Activated CD8-positive, alpha-beta T cell treated with anti-CD3 and anti-CD28 coated beads for 36 hours (primary cell): ENCODE data around the gene PNPLA5. TPM values are rescaled to one million over a fixed set of nuclear protein-coding genes. Genes with fewer than 3 reads are reported as not detected.

Experiments used
- ATAC-seq: fragments of 200-7000 bp; cut with Tn5 transposase; one replicate; pipeline ENCODE4 v1.10.0; 2021; ENCODE audit warnings: mild to moderate bottlenecking, moderate library complexity
- CTCF ChIA-PET: fragments of 350-600 bp; sonication (Branson Sonifier 250); formaldehyde crosslinking; loops from one replicate; lab custom pipeline; 2021; ENCODE audit warnings: antibody characterized with exemption; lab: Charles Lee
- POLR2A ChIA-PET: fragments of 350-600 bp; sonication (Branson Sonifier 250); formaldehyde crosslinking; loops from one replicate; lab custom pipeline; 2021; ENCODE audit warnings: antibody characterized with exemption; lab: Charles Lee
- DNase-seq: peaks from one replicate; pipeline ENCODE4 v3.0.0-alpha.2; 2020
- H3K27ac Mint-ChIP-seq: one replicate; pipeline ENCODE4 v1.8.0; 2021; ENCODE audit warnings: mild to moderate bottlenecking, mixed read lengths
- H3K27me3 Mint-ChIP-seq: one replicate; pipeline ENCODE4 v1.8.0; 2021; ENCODE audit warnings: mixed read lengths
- H3K36me3 Mint-ChIP-seq: one replicate; pipeline ENCODE4 v1.8.0; 2021; ENCODE audit warnings: low read depth, mixed read lengths
- H3K4me1 Mint-ChIP-seq: one replicate; pipeline ENCODE4 v1.8.0; 2021; ENCODE audit warnings: low read depth, mixed read lengths
- H3K4me3 Mint-ChIP-seq: one replicate; pipeline ENCODE4 v1.8.0; 2021; ENCODE audit warnings: mild to moderate bottlenecking, moderate library complexity, mixed read lengths
- H3K9me3 Mint-ChIP-seq: one replicate; pipeline ENCODE4 v1.8.0; 2021; ENCODE audit warnings: mixed read lengths
- intact Hi-C: fragments of 100-400 bp; cut with micrococcal nuclease; formaldehyde crosslinking; loops from one replicate; pipeline ENCODE4 v1.10.0; 2022
- total RNA-seq, 2 experiments: library from RNA; stranded (reverse); gene quantifications; one replicate each; pipeline ENCODE4 v1.2.3, GENCODE V29; 2021
- TF ChIP-seq, protein P1 (sequence below): fragments of 200-600 bp; IDR thresholded peaks from one replicate; pipeline ENCODE4 v1.8.0; 2022; ENCODE audit warnings: antibody characterized with exemption, mild to moderate bottlenecking

PNPLA5 gene
- total RNA-seq, 2 experiments from 2014 or later: not detected

DNA sequence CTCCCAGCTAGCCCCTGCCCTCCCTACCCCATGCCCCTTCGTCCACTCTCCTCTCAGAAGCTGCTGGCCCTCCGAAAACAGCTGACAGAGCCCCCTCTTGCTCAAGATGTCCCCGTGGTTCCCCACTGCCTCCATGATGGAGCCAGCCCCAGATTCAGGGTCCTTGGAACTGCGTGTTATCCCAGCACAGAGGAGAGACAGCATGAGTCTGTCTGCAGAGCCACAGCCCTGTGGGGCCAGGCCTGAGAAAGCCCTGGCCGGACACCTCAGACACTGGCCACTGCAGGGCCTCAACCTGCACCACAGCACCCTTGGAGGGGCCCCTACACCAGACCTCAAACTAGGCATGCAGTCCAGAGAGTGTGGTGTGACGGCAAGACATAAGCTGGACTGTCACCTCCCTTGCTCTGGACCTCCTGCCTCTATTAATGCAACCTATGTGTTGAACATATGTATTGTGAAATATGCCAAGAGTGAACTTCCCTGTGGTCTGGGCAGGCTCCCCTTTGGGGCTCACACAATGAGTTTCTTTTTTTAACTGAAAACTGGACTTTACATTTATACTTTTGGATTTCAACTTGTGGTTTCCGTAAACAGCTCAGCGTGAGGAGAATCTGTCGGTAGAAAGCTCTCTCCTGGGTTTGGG is 9.6 kb downstream of the PNPLA5 start:
- Mint-ChIP-seq H3K9me3 (no peaks in the 10 kb centered on the region), H3K27ac (no peak overlapping the region), H3K4me3 (no peak overlapping the region), H3K4me1 (no peaks in the 10 kb centered on the region), H3K36me3 (no peaks in the 10 kb centered on the region), H3K27me3 (peaks cover 8% of the 10 kb centered on the region)
- intact Hi-C loops: no loop called here
- ATAC-seq (no peak), DNase-seq (no peak)
- TF ChIP-seq, protein P1, sequence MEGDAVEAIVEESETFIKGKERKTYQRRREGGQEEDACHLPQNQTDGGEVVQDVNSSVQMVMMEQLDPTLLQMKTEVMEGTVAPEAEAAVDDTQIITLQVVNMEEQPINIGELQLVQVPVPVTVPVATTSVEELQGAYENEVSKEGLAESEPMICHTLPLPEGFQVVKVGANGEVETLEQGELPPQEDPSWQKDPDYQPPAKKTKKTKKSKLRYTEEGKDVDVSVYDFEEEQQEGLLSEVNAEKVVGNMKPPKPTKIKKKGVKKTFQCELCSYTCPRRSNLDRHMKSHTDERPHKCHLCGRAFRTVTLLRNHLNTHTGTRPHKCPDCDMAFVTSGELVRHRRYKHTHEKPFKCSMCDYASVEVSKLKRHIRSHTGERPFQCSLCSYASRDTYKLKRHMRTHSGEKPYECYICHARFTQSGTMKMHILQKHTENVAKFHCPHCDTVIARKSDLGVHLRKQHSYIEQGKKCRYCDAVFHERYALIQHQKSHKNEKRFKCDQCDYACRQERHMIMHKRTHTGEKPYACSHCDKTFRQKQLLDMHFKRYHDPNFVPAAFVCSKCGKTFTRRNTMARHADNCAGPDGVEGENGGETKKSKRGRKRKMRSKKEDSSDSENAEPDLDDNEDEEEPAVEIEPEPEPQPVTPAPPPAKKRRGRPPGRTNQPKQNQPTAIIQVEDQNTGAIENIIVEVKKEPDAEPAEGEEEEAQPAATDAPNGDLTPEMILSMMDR: no peak
- POLR2A ChIA-PET: no interaction called here
- CTCF ChIA-PET: interaction anchor here (0.8 to 2.3 kb wide), 27 partner anchors 8 to 744 kb away, joined by 3 to 33 read pairs (median 4); partner anchors contain the start of genes EFCAB6 and PNPLA3

DNA sequence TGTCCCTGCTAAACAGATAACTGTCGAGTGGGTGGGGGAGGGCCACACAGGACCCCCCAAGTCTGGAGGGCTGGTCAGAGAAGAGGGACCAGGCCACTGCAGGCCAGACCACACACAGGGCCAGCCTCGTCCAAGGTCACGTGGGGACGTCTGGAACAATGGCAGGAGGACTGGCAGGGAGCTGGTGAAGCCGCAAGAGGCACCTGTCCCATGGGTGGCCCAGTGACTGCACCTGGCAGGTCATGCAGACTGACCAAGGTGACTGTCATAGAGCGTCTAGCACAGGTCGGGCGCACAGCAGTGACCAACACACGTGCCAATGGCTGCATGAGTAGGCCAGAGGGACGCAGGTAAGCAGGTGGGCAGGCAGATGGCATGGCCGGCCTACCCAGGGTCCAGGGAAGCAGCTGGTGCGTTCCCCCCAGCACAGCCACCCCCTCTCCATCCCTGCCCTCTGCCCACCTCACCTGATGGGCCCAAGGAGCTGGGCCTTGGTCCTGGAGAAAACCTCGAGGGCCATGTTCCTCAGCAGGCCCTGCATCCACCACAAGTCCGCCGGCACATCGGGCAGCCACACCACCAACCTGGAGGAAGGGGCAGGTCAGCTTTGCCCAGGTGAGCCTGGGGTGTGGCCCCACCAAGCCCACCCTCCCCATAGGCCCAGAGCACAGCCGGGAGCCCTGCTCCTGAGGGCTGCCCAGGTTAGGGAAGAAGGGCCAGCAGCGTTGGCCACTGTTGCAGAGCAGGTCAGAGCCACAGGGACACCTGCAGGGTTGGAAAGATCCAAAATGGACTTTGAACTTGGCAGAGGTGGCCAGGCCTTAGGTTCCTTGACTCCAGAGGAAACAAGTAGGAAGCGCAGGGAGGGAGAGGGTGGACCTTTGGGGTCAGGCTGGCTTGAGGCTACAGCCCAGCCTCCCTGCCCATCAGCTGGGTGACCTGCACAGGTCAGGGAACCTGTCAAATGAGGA is 10.4 kb downstream of the PNPLA5 start:
- H3K4me3 Mint-ChIP-seq: no peak overlapping the region
- H3K36me3 Mint-ChIP-seq: no peaks in the 10 kb centered on the region
- no peak for DNase-seq
- peaks cover 6% of the 10 kb centered on the region for H3K27me3 Mint-ChIP-seq
- no peak for ATAC-seq
- POLR2A ChIA-PET: no interaction called here
- no peaks in the 10 kb centered on the region for H3K9me3 Mint-ChIP-seq
- H3K27ac Mint-ChIP-seq: no peak overlapping the region
- H3K4me1 Mint-ChIP-seq: no peaks in the 10 kb centered on the region
- TF ChIP-seq, protein P1: no peak
- intact Hi-C loops: no loop called here
- CTCF ChIA-PET: no interaction called here

GRCh38 chr22:43880541-43880991 is 11.2 kb downstream of the PNPLA5 start:
- H3K27me3 Mint-ChIP-seq: peaks cover 8% of the 10 kb centered on the region
- ATAC-seq (no peak), DNase-seq (no peak)
- TF ChIP-seq, protein P1: no peak
- ChIA-PET CTCF (no interaction called here), POLR2A (no interaction called here)
- no peaks in the 10 kb centered on the region for H3K36me3 Mint-ChIP-seq
- no peak overlapping the region for H3K4me3 Mint-ChIP-seq
- H3K9me3 Mint-ChIP-seq: no peaks in the 10 kb centered on the region
- H3K4me1 Mint-ChIP-seq: no peaks in the 10 kb centered on the region
- intact Hi-C loops: no loop called here
- H3K27ac Mint-ChIP-seq: no peak overlapping the region

DNA sequence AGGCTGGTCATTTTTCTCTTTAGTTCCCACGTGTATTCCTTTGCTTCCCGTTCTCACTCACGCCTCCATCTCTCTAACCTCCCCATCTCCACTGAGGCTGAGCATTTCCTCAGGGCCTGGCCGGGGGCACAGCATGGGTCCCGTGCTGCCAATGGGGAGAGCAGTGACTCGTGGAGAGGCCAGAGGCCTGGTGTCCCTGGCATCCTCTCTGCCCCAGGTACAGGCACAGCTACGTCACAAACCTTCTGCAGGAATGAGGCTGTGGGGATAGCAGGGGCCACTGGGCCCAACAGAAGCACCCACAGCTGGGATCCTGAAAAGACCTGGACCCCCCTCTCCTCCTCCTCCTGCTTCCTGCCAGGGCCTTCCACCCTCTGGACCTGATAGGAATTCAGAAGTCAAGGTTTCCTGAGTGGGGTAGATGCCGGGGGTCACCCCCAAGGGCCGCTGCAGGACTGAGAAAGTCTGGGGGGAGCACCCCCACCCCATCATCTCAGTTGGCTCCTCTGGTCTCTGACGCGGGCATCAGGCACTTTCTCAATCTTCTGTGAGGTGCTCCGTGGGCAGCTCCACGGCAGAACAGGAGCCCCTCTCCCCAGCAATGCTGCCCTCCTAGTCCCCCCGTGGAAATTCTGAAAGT is 11.8 kb downstream of the PNPLA5 start:
- CTCF ChIA-PET: no interaction called here
- no peak overlapping the region for H3K4me3 Mint-ChIP-seq
- DNase-seq: no peak
- TF ChIP-seq, protein P1: no peak
- H3K27me3 Mint-ChIP-seq: peaks cover 6% of the 10 kb centered on the region
- H3K9me3 Mint-ChIP-seq: no peaks in the 10 kb centered on the region
- intact Hi-C loops: no loop called here
- POLR2A ChIA-PET: no interaction called here
- H3K36me3 Mint-ChIP-seq: no peaks in the 10 kb centered on the region
- no peak for ATAC-seq
- H3K4me1 Mint-ChIP-seq: no peaks in the 10 kb centered on the region
- H3K27ac Mint-ChIP-seq: no peak overlapping the region
